SK-N-MC (cell line): Measurements from ENCODE around the gene OR51B4.
"Not testable (repeated sequence)": the region's sequence is repeated elsewhere in the genome, so short reads cannot be mapped to it uniquely, and the experiment has no call there.

ENCODE experiments used
- DNase-seq: peaks from one replicate; pipeline ENCODE4 v3.0.0-alpha.2; 2011; ENCODE audit warnings: low read depth, low spot score
- H3K27ac ChIP-seq: fragments of 200-600 bp; sonication (generic); 2 replicates; pipeline ENCODE4 v1.5.1; 2016; ENCODE audit warnings: mixed run types
- H3K36me3 ChIP-seq: fragments of 200-600 bp; sonication (generic); 2 replicates; pipeline ENCODE4 v1.6.1; 2017; ENCODE audit warnings: antibody characterized with exemption, low read length, mixed read lengths; ENCODE audit not compliant: insufficient read depth
- H3K4me3 ChIP-seq: fragments of 200-600 bp; sonication (generic); 2 replicates; pipeline ENCODE4 v1.5.1; 2016
- H3K9ac ChIP-seq: fragments of 200-600 bp; sonication (generic); 2 replicates; pipeline ENCODE4 v1.8.0; 2017; ENCODE audit warnings: mixed run types, mixed read lengths; ENCODE audit not compliant: insufficient read length
- H3K9me3 ChIP-seq: fragments of 200-600 bp; sonication (generic); 2 replicates; pipeline ENCODE4 v1.6.1; 2017; ENCODE audit warnings: low read depth, mild to moderate bottlenecking, antibody characterized with exemption, low read length, moderate library complexity, mixed read lengths
- EZH2 ChIP-seq: fragments of 200-600 bp; sonication (generic); IDR thresholded peaks from one replicate; pipeline ENCODE4 v1.6.1; 2017; ENCODE audit warnings: antibody characterized with exemption
- FOXP2 ChIP-seq: optimal IDR thresholded peaks from 2 replicates; pipeline ENCODE3; 2011; ENCODE audit warnings: mild to moderate bottlenecking, moderate library complexity; ENCODE audit not compliant: insufficient read depth; ENCODE audit errors: extremely low read length, control extremely low read depth
- POLR2AphosphoS5 ChIP-seq: IDR thresholded peaks from 2 replicates; pipeline ENCODE4 v1.6.1; 2012; ENCODE audit warnings: mild to moderate bottlenecking, low read depth, low read length, borderline replicate concordance

Gene OR51B4

DNA sequence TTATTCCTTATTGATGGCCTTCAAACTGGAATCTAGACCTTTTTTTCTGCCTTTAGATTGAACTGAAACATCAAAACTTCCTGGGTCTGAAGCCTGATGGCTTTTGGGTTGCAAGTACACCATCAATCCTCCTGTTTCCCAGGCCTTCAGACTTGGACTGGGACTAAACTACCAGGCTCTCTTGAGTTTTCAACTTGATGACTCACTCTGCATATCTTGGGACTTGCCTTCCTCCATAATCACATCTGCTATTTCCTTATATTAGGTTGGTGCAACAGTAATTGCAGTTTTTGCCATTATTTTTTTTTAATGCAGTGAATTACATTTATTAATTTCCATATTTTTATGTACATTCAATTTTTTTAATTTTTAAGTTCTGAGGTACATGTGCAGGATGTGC, 34.6 kb upstream of the OR51B4 start:
- no peak overlapping the region for H3K27ac ChIP-seq
- H3K4me3 ChIP-seq, result no peak overlapping the region

DNA sequence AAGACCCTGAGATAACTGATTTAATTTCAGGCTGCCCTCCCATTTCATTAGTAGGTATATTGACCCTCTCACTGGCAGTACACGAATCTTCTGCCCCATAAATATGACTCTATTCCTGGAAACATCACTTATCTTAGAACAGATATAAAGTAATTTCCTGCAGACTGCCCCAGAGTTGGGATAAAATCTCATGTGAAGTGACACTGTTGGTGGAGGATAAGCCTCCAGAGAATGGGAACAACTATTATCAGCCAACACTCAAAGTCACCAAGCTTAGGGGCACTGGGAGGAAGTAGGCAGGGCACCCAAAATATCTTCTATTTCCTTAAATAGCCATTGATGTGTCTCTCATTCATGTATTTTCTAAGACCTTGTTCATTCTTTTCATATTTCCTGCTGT, 33.4 kb upstream of the OR51B4 start:
- Histone ChIP-seq H3K36me3 (no peaks in the 10 kb centered on the region), H3K9me3 (no peaks in the 10 kb centered on the region), H3K4me3 (no peak overlapping the region), H3K27ac (no peak overlapping the region), H3K9ac (no peak overlapping the region)
- no peak for TF ChIP-seq FOXP2
- no peak for TF ChIP-seq POLR2AphosphoS5
- TF ChIP-seq EZH2, result no peak
- DNase-seq, result no peak

More for the DNA sequence above, 34.6 kb upstream of the OR51B4 start:
- Histone ChIP-seq H3K36me3 (no peaks in the 10 kb centered on the region), H3K9ac (no peak overlapping the region), H3K9me3 (no peaks in the 10 kb centered on the region)
- DNase-seq, result no peak
- TF ChIP-seq FOXP2 (no peak), EZH2 (no peak), POLR2AphosphoS5 (no peak)

- TF ChIP-seq POLR2AphosphoS5, result no peak
- H3K9ac ChIP-seq, result no peak within 1 kb of the TSS
- H3K27ac ChIP-seq, result no peak within 1 kb of the TSS
- no peaks in the 10 kb centered on the region for H3K36me3 ChIP-seq
- no peak for DNase-seq
- no peaks in the 10 kb centered on the region for H3K9me3 ChIP-seq
- no peak within 1 kb of the TSS for H3K4me3 ChIP-seq
Observed at GRCh38 chr11:5324197-5324596, 22.5 kb upstream of the OR51B4 start, which contains the start of gene OR51B2. Gene OR51B2 (minus strand): TSS chr11:5324297. CDS start chr11:5324297, 0 bp downstream.

DNA sequence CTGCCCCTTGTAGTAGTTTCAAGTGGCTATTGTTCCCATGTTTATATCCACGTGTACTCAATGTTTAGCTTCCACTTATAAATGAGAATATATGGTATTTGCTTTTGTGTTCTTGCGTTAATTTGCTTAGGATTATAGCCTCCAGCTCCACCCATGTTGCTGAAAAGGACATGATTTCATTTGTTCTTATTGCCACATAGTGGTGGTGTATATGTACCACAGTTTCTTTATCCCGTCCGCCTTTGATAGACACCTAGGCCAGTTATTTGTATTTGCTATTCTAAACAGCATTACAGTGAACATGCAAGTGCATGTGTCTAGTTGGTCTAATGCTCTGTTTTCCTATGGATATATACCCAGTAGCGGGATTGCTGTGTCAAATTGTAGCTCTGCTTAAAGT, 15.5 kb upstream of the OR51B4 start:
- Histone ChIP-seq H3K36me3 (no peaks in the 10 kb centered on the region), H3K27ac (no peak overlapping the region), H3K9ac (no peak overlapping the region), H3K4me3 (no peak overlapping the region), H3K9me3 (no peaks in the 10 kb centered on the region)
- TF ChIP-seq EZH2, result no peak
- no peak for TF ChIP-seq FOXP2
- TF ChIP-seq POLR2AphosphoS5, result no peak
- DNase-seq, result no peak

GRCh38 chr11:5313326-5314023, 11.7 kb upstream of the OR51B4 start:
- not testable (repeated sequence) for H3K9me3 ChIP-seq, DNase-seq, H3K27ac ChIP-seq, H3K4me3 ChIP-seq, H3K9ac ChIP-seq, H3K36me3 ChIP-seq

- TF ChIP-seq POLR2AphosphoS5 (no peak), FOXP2 (no peak), EZH2 (no peak)
- DNase-seq, result no peak
Observed at GRCh38 chr11:5310423-5310822, 8.7 kb upstream of the OR51B4 start.

GRCh38 chr11:5307256-5308019, 5.7 kb upstream of the OR51B4 start:
- no peak for DNase-seq
- Histone ChIP-seq H3K4me3 (no peak overlapping the region), H3K27ac (no peak overlapping the region), H3K9me3 (no peaks in the 10 kb centered on the region), H3K9ac (no peak overlapping the region), H3K36me3 (no peaks in the 10 kb centered on the region)
- TF ChIP-seq EZH2, result no peak
- TF ChIP-seq POLR2AphosphoS5, result no peak
- TF ChIP-seq FOXP2, result no peak

More at GRCh38 chr11:5310423-5310822, 8.7 kb upstream of the OR51B4 start:
- no peaks in the 10 kb centered on the region for H3K36me3 ChIP-seq
- H3K9ac ChIP-seq, result no peak overlapping the region
- H3K27ac ChIP-seq, result no peak overlapping the region
- H3K9me3 ChIP-seq, result no peaks in the 10 kb centered on the region
- no peak overlapping the region for H3K4me3 ChIP-seq

DNA sequence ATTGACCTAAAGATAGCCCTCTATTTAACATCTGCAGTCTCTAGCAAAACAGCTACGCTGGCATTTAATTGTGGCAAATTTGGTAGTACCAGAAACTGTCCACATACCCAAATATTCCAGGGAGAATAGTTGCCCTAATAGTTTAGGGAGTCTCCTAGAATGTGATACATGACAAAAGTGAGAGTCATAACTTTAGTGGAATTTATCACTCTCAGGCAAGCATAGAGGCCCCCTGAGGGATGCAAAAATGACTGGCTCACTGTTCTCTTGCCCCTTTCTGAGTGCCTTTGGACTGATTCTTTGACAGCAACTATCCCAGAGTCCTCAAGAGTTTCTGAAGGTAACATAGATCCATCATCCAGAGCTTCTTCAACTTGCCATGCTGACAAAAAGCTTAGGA, 2.3 kb upstream of the OR51B4 start:
- no peak overlapping the region for H3K27ac ChIP-seq
- no peaks in the 10 kb centered on the region for H3K9me3 ChIP-seq
- TF ChIP-seq FOXP2 (no peak), EZH2 (no peak), POLR2AphosphoS5 (no peak)
- no peaks in the 10 kb centered on the region for H3K36me3 ChIP-seq
- no peak for DNase-seq
- H3K4me3 ChIP-seq, result no peak overlapping the region
- H3K9ac ChIP-seq, result no peak overlapping the region

DNA sequence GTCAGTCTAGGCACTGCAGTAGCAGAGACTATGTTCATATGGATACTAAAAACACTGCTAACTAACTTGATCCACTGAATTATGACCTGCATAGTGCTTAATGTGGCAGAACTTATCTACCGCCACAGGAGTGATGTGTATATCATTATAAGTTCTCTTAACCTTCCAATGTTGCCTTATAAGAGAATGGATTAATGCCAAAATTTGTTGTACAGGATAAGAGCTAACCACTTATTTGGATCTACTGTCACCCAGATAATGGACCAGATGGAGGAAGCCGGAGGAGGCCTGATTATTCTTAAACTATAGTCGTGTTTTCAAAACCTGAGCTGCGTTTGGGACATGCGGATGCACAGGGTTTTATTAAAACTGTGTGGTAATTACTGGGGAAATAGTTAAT, 1.9 kb upstream of the OR51B4 start:
- Histone ChIP-seq H3K9me3 (no peaks in the 10 kb centered on the region), H3K36me3 (no peaks in the 10 kb centered on the region), H3K4me3 (no peak overlapping the region), H3K27ac (no peak overlapping the region), H3K9ac (no peak overlapping the region)
- DNase-seq, result no peak
- TF ChIP-seq FOXP2 (no peak), EZH2 (no peak), POLR2AphosphoS5 (no peak)
